WI38 (cell line): Measurements from ENCODE around the gene C9orf78.

Experiments used
- H3K4me3 ChIP-seq: 2 replicates; pipeline ENCODE4 v1.5.1; 2011; ENCODE audit warnings: low read depth, mild to moderate bottlenecking, control low read depth, low read length
- TF ChIP-seq, protein P1 (sequence below): IDR thresholded peaks from 2 replicates; pipeline ENCODE4 v1.5.1; 2012; ENCODE audit warnings: low read depth, mild to moderate bottlenecking, control low read depth, low read length

Gene C9orf78

DNA sequence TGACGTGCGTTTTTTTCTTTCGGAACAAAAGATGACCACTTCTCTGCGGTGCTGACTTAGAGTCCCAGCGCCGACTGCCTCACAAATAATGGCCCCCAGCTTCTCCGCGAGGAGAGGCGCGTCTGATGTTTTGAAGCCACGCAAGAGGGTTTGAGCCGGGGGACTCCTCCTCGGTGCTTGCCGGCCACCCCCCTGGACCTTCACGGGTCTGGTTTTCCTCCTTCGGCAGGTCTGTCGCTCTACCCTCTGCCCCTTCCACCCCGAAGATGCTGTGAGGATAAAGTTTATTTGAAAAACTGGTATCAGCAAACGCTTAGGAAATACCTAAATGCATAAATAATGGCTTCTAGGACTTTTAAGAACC, 767 bp upstream of the C9orf78 start:
- peak overlapping the region; percentile 98 for H3K4me3 ChIP-seq
- TF ChIP-seq, protein P1, sequence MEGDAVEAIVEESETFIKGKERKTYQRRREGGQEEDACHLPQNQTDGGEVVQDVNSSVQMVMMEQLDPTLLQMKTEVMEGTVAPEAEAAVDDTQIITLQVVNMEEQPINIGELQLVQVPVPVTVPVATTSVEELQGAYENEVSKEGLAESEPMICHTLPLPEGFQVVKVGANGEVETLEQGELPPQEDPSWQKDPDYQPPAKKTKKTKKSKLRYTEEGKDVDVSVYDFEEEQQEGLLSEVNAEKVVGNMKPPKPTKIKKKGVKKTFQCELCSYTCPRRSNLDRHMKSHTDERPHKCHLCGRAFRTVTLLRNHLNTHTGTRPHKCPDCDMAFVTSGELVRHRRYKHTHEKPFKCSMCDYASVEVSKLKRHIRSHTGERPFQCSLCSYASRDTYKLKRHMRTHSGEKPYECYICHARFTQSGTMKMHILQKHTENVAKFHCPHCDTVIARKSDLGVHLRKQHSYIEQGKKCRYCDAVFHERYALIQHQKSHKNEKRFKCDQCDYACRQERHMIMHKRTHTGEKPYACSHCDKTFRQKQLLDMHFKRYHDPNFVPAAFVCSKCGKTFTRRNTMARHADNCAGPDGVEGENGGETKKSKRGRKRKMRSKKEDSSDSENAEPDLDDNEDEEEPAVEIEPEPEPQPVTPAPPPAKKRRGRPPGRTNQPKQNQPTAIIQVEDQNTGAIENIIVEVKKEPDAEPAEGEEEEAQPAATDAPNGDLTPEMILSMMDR: no peak

DNA sequence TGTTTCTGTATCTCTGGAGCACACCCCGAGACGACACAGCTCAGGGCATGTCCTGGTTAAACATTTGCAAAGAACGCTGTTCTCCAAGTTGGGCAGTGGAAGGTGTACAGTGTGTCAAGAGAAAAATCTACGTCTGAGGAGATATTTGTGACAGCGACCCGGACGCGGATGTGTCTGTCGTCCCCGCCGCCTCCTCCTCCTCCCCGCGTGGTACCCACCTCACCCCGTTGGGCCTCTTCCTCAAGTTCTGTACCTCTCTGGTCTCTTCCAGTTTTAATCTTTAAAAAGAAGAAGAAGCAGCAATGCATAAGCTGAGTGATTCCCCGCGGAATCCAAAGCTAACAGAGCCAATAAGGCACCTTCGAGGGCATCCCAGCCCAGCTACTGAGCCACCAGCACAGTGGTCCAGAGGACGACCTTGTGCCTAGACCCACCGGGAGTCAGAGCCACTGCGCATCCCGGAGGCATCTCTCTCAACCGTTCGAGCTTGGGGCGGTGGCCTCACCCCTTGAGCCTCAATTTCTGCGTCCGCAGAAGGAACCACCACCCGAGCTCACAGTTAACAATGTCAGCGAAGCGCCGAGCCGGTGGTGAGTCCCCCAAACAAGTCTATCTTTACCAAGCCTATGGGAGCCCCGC, 467 bp downstream of the C9orf78 start:
- TF ChIP-seq, protein P1: no peak
- H3K4me3 ChIP-seq: peak overlapping the region; percentile 98

DNA sequence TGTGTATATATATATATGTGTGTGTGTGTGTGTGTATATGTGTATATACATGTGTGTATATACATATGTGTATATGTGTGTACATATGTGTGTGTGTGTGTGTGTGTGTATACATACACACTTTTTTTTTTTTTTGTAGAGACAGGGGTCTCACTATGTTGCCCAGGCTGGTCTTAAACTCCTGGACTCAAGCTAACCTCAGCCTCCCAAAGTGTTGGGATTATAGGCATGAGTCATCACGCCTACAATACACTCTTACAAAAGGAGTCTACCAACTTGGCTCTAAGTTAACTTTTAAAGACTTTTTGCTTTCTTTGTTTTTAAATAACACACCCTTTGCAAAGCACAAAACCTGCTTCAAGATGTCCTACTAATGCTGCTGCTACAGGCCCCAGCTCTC, 2.1 kb downstream of the C9orf78 start:
- H3K4me3 ChIP-seq: no peak overlapping the region

DNA sequence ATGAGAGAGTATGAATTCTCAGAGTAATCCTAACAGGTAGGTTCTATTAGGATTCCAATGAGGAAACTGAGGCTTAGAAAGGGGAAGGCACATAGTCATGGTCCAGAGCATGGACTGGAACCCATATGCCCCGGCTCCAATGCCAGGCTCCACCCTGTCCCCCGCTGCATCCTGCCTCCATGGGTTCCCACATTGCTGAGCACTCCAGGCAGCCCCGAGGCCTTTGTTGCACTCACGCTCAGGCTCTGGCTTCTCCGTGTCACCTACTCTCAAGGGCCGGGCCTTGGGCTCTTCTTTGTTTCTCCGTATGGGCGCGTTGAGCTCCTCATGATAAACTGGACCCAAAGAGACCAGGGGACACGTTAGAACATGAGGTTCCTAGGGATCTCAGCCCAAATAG, 6.1 kb downstream of the C9orf78 start:
- TF ChIP-seq, protein P1: no peak
- no peak overlapping the region for H3K4me3 ChIP-seq

More for the DNA sequence above, 2.1 kb downstream of the C9orf78 start:
- TF ChIP-seq, protein P1: no peak

DNA sequence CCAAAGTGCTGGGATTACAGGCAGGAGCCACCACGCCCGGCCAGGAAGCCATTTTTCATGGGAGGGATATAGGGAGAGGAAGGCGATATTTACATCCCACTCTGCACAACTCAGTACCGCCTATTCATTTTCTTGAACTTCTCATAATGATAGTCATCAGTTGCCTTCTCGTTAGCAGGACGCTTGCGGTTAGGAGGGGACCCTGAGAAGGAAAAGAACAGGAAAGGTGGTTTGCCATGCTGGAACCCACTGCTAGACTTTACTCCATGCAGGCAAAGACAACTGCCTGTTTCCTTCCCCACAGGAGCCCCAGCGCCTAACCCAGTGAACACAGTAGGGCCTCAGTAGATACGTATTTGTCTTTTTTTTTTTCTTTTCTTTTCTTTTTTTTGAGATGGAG, 7.0 kb downstream of the C9orf78 start:
- TF ChIP-seq, protein P1: no peak
- H3K4me3 ChIP-seq: no peak overlapping the region

DNA sequence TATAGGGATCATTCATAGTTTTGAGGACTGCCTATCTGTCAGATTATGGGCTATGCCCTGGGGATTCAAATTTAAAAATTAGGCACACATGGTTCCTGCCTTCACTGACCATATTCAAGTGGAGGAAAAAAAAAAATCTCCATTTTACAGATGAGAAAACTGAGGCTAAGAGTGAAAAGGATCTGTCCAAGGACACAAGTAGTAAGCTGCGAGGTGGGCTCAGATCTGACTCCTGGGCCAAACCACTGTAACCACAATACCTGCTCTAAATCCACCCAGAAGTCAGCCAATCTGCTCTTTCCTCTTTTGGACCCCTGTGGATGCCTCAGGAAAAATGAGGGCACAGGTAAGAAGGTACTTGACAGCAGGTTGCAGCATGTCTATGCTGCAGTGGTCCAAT, 8.3 kb downstream of the C9orf78 start:
- no peak overlapping the region for H3K4me3 ChIP-seq
- TF ChIP-seq, protein P1: no peak

DNA sequence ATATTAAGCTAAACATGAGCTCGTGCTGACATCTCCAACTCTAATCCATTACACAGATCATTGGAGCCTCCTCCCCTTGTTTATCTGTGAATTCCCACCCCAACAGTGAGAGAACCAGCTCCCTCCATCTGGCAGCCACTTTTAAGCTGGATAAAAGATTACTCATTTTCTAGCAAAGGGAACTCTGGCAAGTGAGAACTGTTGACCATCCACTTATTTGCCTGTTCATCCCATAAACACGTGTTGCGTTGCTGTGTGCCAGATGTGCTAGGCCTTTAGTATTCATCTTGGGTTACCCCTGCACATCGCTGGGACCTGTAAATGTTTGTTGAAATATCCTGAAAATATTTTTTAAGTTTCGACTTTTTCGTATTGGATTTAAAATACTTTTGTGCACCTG, 8.7 kb downstream of the C9orf78 start:
- H3K4me3 ChIP-seq: no peak overlapping the region
- TF ChIP-seq, protein P1: no peak
